H9 (cell line): ENCODE data around the gene ABI3. TPM values are rescaled to one million over a fixed set of nuclear protein-coding genes. Genes with fewer than 3 reads are reported as not detected.

Experiments
- DNase-seq: peaks from one replicate; pipeline ENCODE4 v3.0.0-alpha.2; 2017
- H2AFZ ChIP-seq: one replicate; pipeline ENCODE4 v1.6.1; 2013; ENCODE audit warnings: mild to moderate bottlenecking, low read length, control low read depth, moderate library complexity
- H2AK5ac ChIP-seq: 2 replicates; pipeline ENCODE4 v1.6.1; 2013; ENCODE audit warnings: low read length, control low read depth, mixed read lengths; ENCODE audit not compliant: insufficient read length
- H2BK120ac ChIP-seq: one replicate; pipeline ENCODE4 v1.6.1; 2013; ENCODE audit warnings: low read depth, mild to moderate bottlenecking, low read length, control low read depth, inconsistent platforms; ENCODE audit not compliant: poor library complexity, severe bottlenecking
- H2BK12ac ChIP-seq: 2 replicates; pipeline ENCODE4 v1.6.1; 2013; ENCODE audit warnings: low read length, control low read depth, mixed read lengths, low read depth; ENCODE audit not compliant: insufficient read length
- H2BK15ac ChIP-seq: 2 replicates; pipeline ENCODE4 v1.6.1; 2013; ENCODE audit warnings: low read depth, low read length, control low read depth
- H2BK20ac ChIP-seq: one replicate; pipeline ENCODE4 v1.6.1; 2013; ENCODE audit warnings: low read depth, mild to moderate bottlenecking, low read length, control low read depth, inconsistent platforms; ENCODE audit not compliant: poor library complexity, severe bottlenecking
- H2BK5ac ChIP-seq: 2 replicates; pipeline ENCODE4 v1.6.1; 2013; ENCODE audit warnings: low read length, control low read depth, mixed read lengths; ENCODE audit not compliant: insufficient read length
- H3K14ac ChIP-seq: 2 replicates; pipeline ENCODE4 v1.6.1; 2013; ENCODE audit warnings: low read length, control low read depth; ENCODE audit not compliant: insufficient read depth
- H3K18ac ChIP-seq: 2 replicates; pipeline ENCODE4 v1.6.1; 2013; ENCODE audit warnings: low read depth, mild to moderate bottlenecking, mixed read lengths, low read length, control low read depth; ENCODE audit not compliant: insufficient read length
- H3K23ac ChIP-seq: 2 replicates; pipeline ENCODE4 v1.6.1; 2013; ENCODE audit warnings: low read length, control low read depth, mixed read lengths, low read depth; ENCODE audit not compliant: insufficient read length
- H3K23me2 ChIP-seq: 2 replicates; pipeline ENCODE4 v1.6.1; 2013; ENCODE audit warnings: low read depth, mild to moderate bottlenecking, mixed read lengths, low read length, control low read depth; ENCODE audit not compliant: insufficient read length, poor library complexity, severe bottlenecking
- H3K27ac ChIP-seq: 2 replicates; pipeline ENCODE4 v1.5.1; 2013; ENCODE audit warnings: low read length, control low read depth, mixed read lengths, low read depth; ENCODE audit not compliant: insufficient read length
- H3K27me3 ChIP-seq: 2 replicates; pipeline ENCODE4 v1.6.1; 2013; ENCODE audit warnings: low read length, control low read depth, inconsistent platforms; ENCODE audit not compliant: insufficient read depth
- H3K4ac ChIP-seq: 2 replicates; pipeline ENCODE4 v1.6.1; 2013; ENCODE audit warnings: low read depth, mild to moderate bottlenecking, control low read depth, inconsistent platforms, low read length, moderate library complexity
- H3K4me1 ChIP-seq: 2 replicates; pipeline ENCODE4 v1.6.1; 2013; ENCODE audit warnings: low read length, control low read depth, inconsistent platforms; ENCODE audit not compliant: insufficient read depth
- H3K4me2 ChIP-seq: 2 replicates; pipeline ENCODE4 v1.6.1; 2013; ENCODE audit warnings: low read length, control low read depth, mixed read lengths; ENCODE audit not compliant: insufficient read length, insufficient read depth
- H3K56ac ChIP-seq: 2 replicates; pipeline ENCODE4 v1.6.1; 2013; ENCODE audit warnings: low read depth, mild to moderate bottlenecking, mixed read lengths, low read length, control low read depth; ENCODE audit not compliant: insufficient read length
- H3K79me1 ChIP-seq: 2 replicates; pipeline ENCODE4 v1.6.1; 2013; ENCODE audit warnings: low read depth, mild to moderate bottlenecking, moderate library complexity, low read length, control low read depth, inconsistent platforms; ENCODE audit not compliant: insufficient read depth, poor library complexity, severe bottlenecking
- H3K79me2 ChIP-seq: 2 replicates; pipeline ENCODE4 v1.6.1; 2013; ENCODE audit warnings: low read length, control low read depth, inconsistent platforms; ENCODE audit not compliant: insufficient read depth
- H3K9ac ChIP-seq: 2 replicates; pipeline ENCODE4 v1.6.1; 2013; ENCODE audit warnings: low read length, control low read depth, mixed read lengths; ENCODE audit not compliant: insufficient read length; ENCODE audit errors: extremely low read depth
- H3K9me3 ChIP-seq: one replicate; pipeline ENCODE4 v1.6.1; 2013; ENCODE audit warnings: low read depth, low read length, inconsistent platforms; ENCODE audit not compliant: control insufficient read depth
- H3T11ph ChIP-seq: one replicate; pipeline ENCODE4 v1.6.1; 2013; ENCODE audit warnings: mild to moderate bottlenecking, low read length, control low read depth, inconsistent platforms
- H4K20me1 ChIP-seq: one replicate; pipeline ENCODE4 v1.6.1; 2013; ENCODE audit not compliant: control insufficient read depth, insufficient read length, insufficient read depth
- H4K5ac ChIP-seq: 2 replicates; pipeline ENCODE4 v1.6.1; 2013; ENCODE audit warnings: low read depth, mild to moderate bottlenecking, mixed read lengths, low read length, control low read depth; ENCODE audit not compliant: insufficient read length
- H4K8ac ChIP-seq: replicated peaks from 2 replicates; pipeline ENCODE4 v1.6.1; 2013; ENCODE audit warnings: low read length, control low read depth, mixed read lengths, low read depth; ENCODE audit not compliant: insufficient read length
- H4K91ac ChIP-seq: 2 replicates; pipeline ENCODE4 v1.6.1; 2013; ENCODE audit warnings: low read depth, mild to moderate bottlenecking, moderate library complexity, mixed read lengths, low read length, control low read depth; ENCODE audit not compliant: insufficient read length
- H3K27ac Mint-ChIP-seq, 3 experiments: 2 replicates in 2 of 3; 3 replicates in 1 of 3; pipeline ENCODE4 v1.8.0; 2020 to 2021; ENCODE audit warnings: mixed read lengths in 3 of 3, mild to moderate bottlenecking in 1 of 3, moderate library complexity in 1 of 3
- H3K27me3 Mint-ChIP-seq: 2 replicates; pipeline ENCODE4 v1.8.0; 2021; ENCODE audit warnings: low read depth, mild to moderate bottlenecking, moderate library complexity, mixed read lengths
- H3K36me3 Mint-ChIP-seq, 3 experiments: 2 replicates in 2 of 3; 3 replicates in 1 of 3; pipeline ENCODE4 v1.8.0; 2020 to 2021; ENCODE audit warnings: low read depth in 3 of 3, mixed read lengths in 3 of 3; ENCODE audit not compliant: insufficient read depth in 1 of 3
- H3K4me1 Mint-ChIP-seq, 2 experiments: 2 replicates each; pipeline ENCODE4 v1.8.0; 2020; ENCODE audit warnings: mixed read lengths in 2 of 2
- H3K4me3 Mint-ChIP-seq, 2 experiments: 2 replicates in 1 of 2; 3 replicates in 1 of 2; pipeline ENCODE4 v1.8.0; 2020 to 2021; ENCODE audit warnings: mild to moderate bottlenecking in 2 of 2, mixed read lengths in 2 of 2, moderate library complexity in 1 of 2
- H3K9me3 Mint-ChIP-seq, 2 experiments: 2 replicates in 1 of 2; 3 replicates in 1 of 2; pipeline ENCODE4 v1.8.0; 2020; ENCODE audit warnings: mild to moderate bottlenecking in 2 of 2, mixed read lengths in 2 of 2, moderate library complexity in 1 of 2
- CTCF ChIP-seq: fragments of 200-600 bp; sonication (generic); conservative IDR thresholded peaks from 3 replicates; pipeline ENCODE4 v1.8.0; 2021; ENCODE audit warnings: antibody characterized with exemption, mild to moderate bottlenecking
- WGBS: extraction: QIAGEN DNeasy Blood & Tissue Kit; methylation state at CpG from one replicate; pipeline ENCODE4 v1.1.7; 2013; ENCODE audit warnings: missing lambda C conversion rate, low lambda C conversion rate, mixed read lengths; ENCODE audit not compliant: insufficient read length; ENCODE audit errors: extremely low coverage; 5-methylcytosine and 5-hydroxymethylcytosine counted together
- total RNA-seq: library from RNA; stranded (reverse); gene quantifications from 2 replicates; pipeline ENCODE4 v1.2.1, GENCODE V29; 2021

ABI3 gene
- total RNA-seq, 1 experiment from 2014 or later = 2.1 TPM

GRCh38 chr17:49187301-49187700 lies 23.2 kb upstream of the ABI3 start:
- no peaks in the 10 kb centered on the region for H3K79me2 ChIP-seq
- Mint-ChIP-seq H3K9me3 (peaks cover 25 to 28% of the 10 kb centered on the region in 2 experiments), H3K4me1 (peaks cover 3 to 5% of the 10 kb centered on the region in 2 experiments; a peak in 2 of 4 replicates), H3K27me3 (peaks cover 10% of the 10 kb centered on the region), H3K27ac (no peak overlapping the region), H3K36me3 (peaks cover 10 to 23% (median 13%) of the 10 kb centered on the region in 3 experiments), H3K4me3 (no peak overlapping the region)
- no peaks in the 10 kb centered on the region for H4K20me1 ChIP-seq
- no peak overlapping the region for H2BK20ac ChIP-seq
- no peaks in the 10 kb centered on the region for H3K4me1 ChIP-seq
- no CpG with 5 or more reads among the region's 3 CpGs for whole genome bisulfite sequencing
- H3K18ac ChIP-seq = no peak overlapping the region
- H3K9me3 ChIP-seq = no peaks in the 10 kb centered on the region
- H2BK120ac ChIP-seq = no peak overlapping the region
- H3K56ac ChIP-seq = no peak overlapping the region
- no peak overlapping the region for H2BK15ac ChIP-seq
- H2AFZ ChIP-seq = no peak overlapping the region
- H4K5ac ChIP-seq = no peak overlapping the region
- H2BK5ac ChIP-seq = no peak overlapping the region
- H2AK5ac ChIP-seq = no peak overlapping the region
- H3K4me2 ChIP-seq = no peak overlapping the region
- no peak overlapping the region for H3K23ac ChIP-seq
- H3K79me1 ChIP-seq = no peaks in the 10 kb centered on the region
- no peaks in the 10 kb centered on the region for H3K27me3 ChIP-seq
- no peak for DNase-seq
- no peak overlapping the region for H3K9ac ChIP-seq
- no peak overlapping the region for H3K27ac ChIP-seq
- H3K23me2 ChIP-seq = no peaks in the 10 kb centered on the region
- H3T11ph ChIP-seq = no peak overlapping the region
- H3K4ac ChIP-seq = no peak overlapping the region
- TF ChIP-seq CTCF = no peak
- H3K14ac ChIP-seq = no peak overlapping the region
- no peak overlapping the region for H4K91ac ChIP-seq
- no peak overlapping the region for H4K8ac ChIP-seq
- H2BK12ac ChIP-seq = no peak overlapping the region
